Measurements from ENCODE around the gene AUTS2.

The AUTS2 gene

DNA sequence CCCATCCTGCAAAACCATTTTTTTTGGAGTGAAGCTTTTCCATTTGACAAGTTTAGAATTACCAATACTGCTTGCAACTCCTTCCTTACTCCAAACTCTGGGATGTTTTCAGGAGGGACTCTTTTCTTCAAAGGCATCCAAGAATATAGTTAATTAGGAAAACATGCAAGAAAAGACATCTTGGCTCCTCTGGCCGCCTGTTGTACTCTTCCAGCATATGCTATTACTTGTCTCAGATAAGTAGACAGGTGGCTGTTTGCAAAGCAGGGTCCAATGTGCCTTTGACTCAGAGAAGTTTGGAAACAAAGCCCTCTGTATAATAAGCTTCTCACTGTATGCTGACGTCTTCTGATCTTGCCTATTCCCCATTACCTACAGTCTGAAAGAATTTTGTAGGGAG is 746.5 kb downstream of the AUTS2 start:
- Histone ChIP-seq H3K4me1 (ENCODE audit: insufficient read depth, low read length) (no peaks in the 10 kb centered on the region), H3K27me3 (ENCODE audit: insufficient read depth, low read length) (no peaks in the 10 kb centered on the region)

GRCh38 chr7:70346844-70347462 is 748.7 kb downstream of the AUTS2 start:
- Histone ChIP-seq H3K27me3 (ENCODE audit: insufficient read depth, low read length) (no peaks in the 10 kb centered on the region), H3K9me3 (ENCODE audit: insufficient read depth, low read depth, low read length) (no peaks in the 10 kb centered on the region), H3K27ac (ENCODE audit: low read length) (no peak overlapping the region), H3K4me3 (ENCODE audit: low read length) (no peak overlapping the region), H3K4me1 (ENCODE audit: insufficient read depth, low read length) (no peaks in the 10 kb centered on the region), H3K36me3 (ENCODE audit: insufficient read depth, low read depth, low read length) (no peaks in the 10 kb centered on the region), H3K9ac (ENCODE audit: low read depth, low read length) (no peak overlapping the region)

More for the DNA sequence above, 746.5 kb downstream of the AUTS2 start:
- no peaks in the 10 kb centered on the region for H3K9me3 ChIP-seq (ENCODE audit: insufficient read depth, low read depth, low read length)
- no peaks in the 10 kb centered on the region for H3K36me3 ChIP-seq (ENCODE audit: insufficient read depth, low read depth, low read length)
- no peak overlapping the region for H3K27ac ChIP-seq (ENCODE audit: low read length)
- H3K9ac ChIP-seq (ENCODE audit: low read depth, low read length), result no peak overlapping the region
- no peak overlapping the region for H3K4me3 ChIP-seq (ENCODE audit: low read length)

DNA sequence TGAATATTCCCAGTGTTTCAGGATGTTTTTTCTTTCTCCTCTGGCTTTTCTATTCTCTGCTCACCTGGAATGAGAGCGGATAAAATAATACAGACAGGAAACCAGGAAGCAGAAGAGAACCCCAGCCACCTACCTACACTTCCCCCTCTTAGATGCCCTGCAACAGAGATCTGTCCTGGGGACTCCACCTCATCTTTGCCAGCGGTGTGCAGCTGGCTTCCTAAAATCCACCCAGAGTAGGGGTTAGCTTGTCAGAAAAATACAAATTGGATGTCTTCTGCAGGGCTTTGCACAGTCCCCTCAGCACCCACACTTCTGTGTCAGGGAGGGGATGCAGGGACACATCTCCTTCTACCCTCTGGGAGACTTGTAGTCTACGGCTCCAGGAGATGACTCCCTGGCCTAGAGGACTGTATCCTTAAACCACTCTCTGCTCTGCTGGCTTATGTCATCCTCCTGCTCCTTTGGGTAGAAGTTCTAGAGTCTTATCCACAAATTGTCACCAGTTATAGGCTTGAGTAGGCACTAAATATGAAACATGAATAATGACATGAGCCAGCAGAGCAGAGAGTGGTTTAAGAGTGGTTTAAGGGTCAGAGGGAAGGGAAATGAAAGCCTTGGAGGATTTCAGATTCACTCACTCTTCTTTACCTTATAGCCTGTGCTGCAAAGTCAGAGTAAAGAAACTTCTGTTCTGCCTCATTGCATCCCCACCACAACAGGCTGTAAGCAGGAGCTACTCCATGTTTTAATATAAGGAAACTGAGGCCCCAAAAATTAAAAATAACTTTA is 749.4 kb downstream of the AUTS2 start:
- H3K9ac ChIP-seq (ENCODE audit: low read depth, low read length), result no peak overlapping the region
- H3K4me3 ChIP-seq (ENCODE audit: low read length), result no peak overlapping the region
- H3K27me3 ChIP-seq (ENCODE audit: insufficient read depth, low read length), result no peaks in the 10 kb centered on the region
- no peak overlapping the region for H3K27ac ChIP-seq (ENCODE audit: low read length)
- H3K4me1 ChIP-seq (ENCODE audit: insufficient read depth, low read length), result no peaks in the 10 kb centered on the region
- no peaks in the 10 kb centered on the region for H3K9me3 ChIP-seq (ENCODE audit: insufficient read depth, low read depth, low read length)
- no peaks in the 10 kb centered on the region for H3K36me3 ChIP-seq (ENCODE audit: insufficient read depth, low read depth, low read length)

- Histone ChIP-seq H3K9ac (ENCODE audit: low read depth, low read length) (no peak overlapping the region), H3K9me3 (ENCODE audit: insufficient read depth, low read depth, low read length) (no peaks in the 10 kb centered on the region), H3K36me3 (ENCODE audit: insufficient read depth, low read depth, low read length) (no peaks in the 10 kb centered on the region), H3K4me1 (ENCODE audit: insufficient read depth, low read length) (no peaks in the 10 kb centered on the region), H3K27ac (ENCODE audit: low read length) (no peak overlapping the region), H3K4me3 (ENCODE audit: low read length) (no peak overlapping the region), H3K27me3 (ENCODE audit: insufficient read depth, low read length) (no peaks in the 10 kb centered on the region)
Measured at GRCh38 chr7:70349031-70349430, 750.8 kb downstream of the AUTS2 start.

DNA sequence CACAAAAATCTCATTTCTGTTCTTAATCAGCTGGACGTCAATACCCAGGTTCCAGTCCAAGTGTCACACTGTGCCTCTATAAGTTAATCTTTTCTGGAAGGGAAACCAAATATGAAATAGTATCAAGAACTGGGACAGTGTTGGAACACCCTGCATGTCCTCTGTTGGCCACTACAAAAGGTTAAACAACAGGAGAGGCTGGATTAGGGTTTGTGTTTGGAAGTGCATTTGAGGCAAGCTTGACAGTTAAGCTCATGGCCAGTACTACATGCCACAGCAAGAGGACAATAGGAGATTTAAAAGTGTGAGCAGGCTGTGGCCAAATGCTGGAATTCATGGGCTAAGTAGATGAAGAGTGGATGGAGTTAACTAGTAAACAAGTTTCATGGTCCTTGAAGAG is 751.5 kb downstream of the AUTS2 start:
- Histone ChIP-seq H3K27ac (ENCODE audit: low read length) (no peak overlapping the region), H3K4me3 (ENCODE audit: low read length) (no peak overlapping the region), H3K27me3 (ENCODE audit: insufficient read depth, low read length) (no peaks in the 10 kb centered on the region), H3K4me1 (ENCODE audit: insufficient read depth, low read length) (no peaks in the 10 kb centered on the region), H3K9ac (ENCODE audit: low read depth, low read length) (no peak overlapping the region), H3K36me3 (ENCODE audit: insufficient read depth, low read depth, low read length) (no peaks in the 10 kb centered on the region), H3K9me3 (ENCODE audit: insufficient read depth, low read depth, low read length) (no peaks in the 10 kb centered on the region)

DNA sequence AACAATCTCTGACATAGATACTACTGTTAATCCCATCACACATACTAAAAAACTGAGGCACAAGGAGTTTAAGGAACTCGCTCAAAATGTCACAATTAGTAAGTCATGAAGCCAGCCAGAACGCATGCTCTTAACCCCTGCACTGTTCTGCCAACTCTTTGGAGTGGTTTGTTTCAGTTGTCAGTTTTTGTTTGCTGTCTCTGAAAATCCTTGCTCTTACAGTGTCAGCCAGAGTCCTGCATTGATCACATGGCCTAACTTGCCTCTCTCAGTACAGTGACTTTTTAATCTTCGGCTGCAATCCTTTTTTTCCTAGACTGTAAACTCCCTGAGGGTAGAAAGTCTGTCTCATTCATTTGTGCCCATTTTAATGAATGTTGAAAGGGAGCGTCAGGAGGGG is 753.8 kb downstream of the AUTS2 start:
- Histone ChIP-seq H3K9ac (ENCODE audit: low read depth, low read length) (no peak overlapping the region), H3K27me3 (ENCODE audit: insufficient read depth, low read length) (no peaks in the 10 kb centered on the region), H3K27ac (ENCODE audit: low read length) (no peak overlapping the region), H3K9me3 (ENCODE audit: insufficient read depth, low read depth, low read length) (no peaks in the 10 kb centered on the region), H3K4me3 (ENCODE audit: low read length) (no peak overlapping the region), H3K36me3 (ENCODE audit: insufficient read depth, low read depth, low read length) (no peaks in the 10 kb centered on the region), H3K4me1 (ENCODE audit: insufficient read depth, low read length) (peaks cover 10% of the 10 kb centered on the region; the same call in 1 of the 2 replicates)

- Histone ChIP-seq H3K27me3 (ENCODE audit: insufficient read depth, low read length) (no peaks in the 10 kb centered on the region), H3K4me1 (ENCODE audit: insufficient read depth, low read length) (peaks cover 10% of the 10 kb centered on the region; the same call in 1 of the 2 replicates), H3K4me3 (ENCODE audit: low read length) (no peak overlapping the region), H3K9me3 (ENCODE audit: insufficient read depth, low read depth, low read length) (no peaks in the 10 kb centered on the region), H3K9ac (ENCODE audit: low read depth, low read length) (no peak overlapping the region), H3K36me3 (ENCODE audit: insufficient read depth, low read depth, low read length) (no peaks in the 10 kb centered on the region), H3K27ac (ENCODE audit: low read length) (no peak overlapping the region)
Measured at GRCh38 chr7:70352906-70353305, 754.6 kb downstream of the AUTS2 start.

DNA sequence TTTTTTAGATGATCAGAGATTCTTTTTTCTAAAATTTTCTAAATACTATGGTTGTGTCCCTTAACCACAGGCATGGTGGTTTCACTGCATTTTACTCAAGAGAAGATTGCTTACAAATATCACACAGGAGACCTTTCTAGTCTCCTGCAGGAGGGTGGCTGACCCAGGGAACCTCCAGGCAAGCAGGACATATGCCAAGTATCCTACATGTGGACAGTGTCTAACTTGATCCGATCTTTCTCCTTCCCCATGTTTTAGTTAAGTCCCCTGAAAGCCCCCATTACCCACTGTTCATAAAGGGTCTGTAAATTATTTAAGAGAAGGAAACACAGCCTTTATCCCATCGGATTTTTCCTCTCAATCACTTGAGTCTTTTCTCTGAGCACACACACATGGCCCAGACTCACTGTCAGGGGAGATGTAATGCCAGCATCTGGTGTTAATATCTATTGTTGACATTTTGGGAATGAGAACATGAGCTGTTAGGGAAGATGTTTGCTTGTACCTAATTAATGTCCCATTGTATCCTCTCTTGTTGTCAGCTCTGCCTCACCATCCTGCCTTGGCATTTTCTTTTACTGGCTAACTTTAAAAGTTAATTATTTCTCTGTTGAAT is 755.2 kb downstream of the AUTS2 start:
- Histone ChIP-seq H3K27ac (ENCODE audit: low read length) (no peak overlapping the region), H3K9me3 (ENCODE audit: insufficient read depth, low read depth, low read length) (no peaks in the 10 kb centered on the region), H3K36me3 (ENCODE audit: insufficient read depth, low read depth, low read length) (no peaks in the 10 kb centered on the region), H3K27me3 (ENCODE audit: insufficient read depth, low read length) (no peaks in the 10 kb centered on the region), H3K4me3 (ENCODE audit: low read length) (no peak overlapping the region), H3K9ac (ENCODE audit: low read depth, low read length) (no peak overlapping the region), H3K4me1 (ENCODE audit: insufficient read depth, low read length) (peaks cover 10% of the 10 kb centered on the region; the same call in 1 of the 2 replicates)

GRCh38 chr7:70353946-70354335 is 755.7 kb downstream of the AUTS2 start:
- Histone ChIP-seq H3K4me1 (ENCODE audit: insufficient read depth, low read length) (peaks cover 10% of the 10 kb centered on the region; the same call in 1 of the 2 replicates), H3K27me3 (ENCODE audit: insufficient read depth, low read length) (no peaks in the 10 kb centered on the region), H3K9me3 (ENCODE audit: insufficient read depth, low read depth, low read length) (no peaks in the 10 kb centered on the region), H3K36me3 (ENCODE audit: insufficient read depth, low read depth, low read length) (no peaks in the 10 kb centered on the region), H3K4me3 (ENCODE audit: low read length) (no peak overlapping the region), H3K9ac (ENCODE audit: low read depth, low read length) (no peak overlapping the region), H3K27ac (ENCODE audit: low read length) (no peak overlapping the region)

- no peaks in the 10 kb centered on the region for H3K36me3 ChIP-seq (ENCODE audit: insufficient read depth, low read depth, low read length)
- H3K27me3 ChIP-seq (ENCODE audit: insufficient read depth, low read length), result no peaks in the 10 kb centered on the region
- peaks cover 10% of the 10 kb centered on the region; the same call in 1 of the 2 replicates for H3K4me1 ChIP-seq (ENCODE audit: insufficient read depth, low read length)
- no peak overlapping the region for H3K27ac ChIP-seq (ENCODE audit: low read length)
- no peaks in the 10 kb centered on the region for H3K9me3 ChIP-seq (ENCODE audit: insufficient read depth, low read depth, low read length)
- no peak overlapping the region for H3K4me3 ChIP-seq (ENCODE audit: low read length)
- no peak overlapping the region for H3K9ac ChIP-seq (ENCODE audit: low read depth, low read length)
Measured at GRCh38 chr7:70354409-70355169, 756.3 kb downstream of the AUTS2 start.

GRCh38 chr7:70355198-70356020 is 757.1 kb downstream of the AUTS2 start:
- Histone ChIP-seq H3K27ac (ENCODE audit: low read length) (no peak overlapping the region), H3K4me1 (ENCODE audit: insufficient read depth, low read length) (peaks cover 10% of the 10 kb centered on the region; the same call in 1 of the 2 replicates), H3K9me3 (ENCODE audit: insufficient read depth, low read depth, low read length) (no peaks in the 10 kb centered on the region), H3K9ac (ENCODE audit: low read depth, low read length) (no peak overlapping the region), H3K36me3 (ENCODE audit: insufficient read depth, low read depth, low read length) (no peaks in the 10 kb centered on the region), H3K4me3 (ENCODE audit: low read length) (no peak overlapping the region), H3K27me3 (ENCODE audit: insufficient read depth, low read length) (no peaks in the 10 kb centered on the region)

Measured in iPS-20b (cell line).